ENCODE measurements around the gene TMEM74B. TPM values are rescaled to one million over a fixed set of nuclear protein-coding genes. Genes with fewer than 3 reads are reported as not detected.

Gene TMEM74B
- total RNA-seq, 2 donors from 2014 or later: 0.32 TPM; not detected in 1

DNA sequence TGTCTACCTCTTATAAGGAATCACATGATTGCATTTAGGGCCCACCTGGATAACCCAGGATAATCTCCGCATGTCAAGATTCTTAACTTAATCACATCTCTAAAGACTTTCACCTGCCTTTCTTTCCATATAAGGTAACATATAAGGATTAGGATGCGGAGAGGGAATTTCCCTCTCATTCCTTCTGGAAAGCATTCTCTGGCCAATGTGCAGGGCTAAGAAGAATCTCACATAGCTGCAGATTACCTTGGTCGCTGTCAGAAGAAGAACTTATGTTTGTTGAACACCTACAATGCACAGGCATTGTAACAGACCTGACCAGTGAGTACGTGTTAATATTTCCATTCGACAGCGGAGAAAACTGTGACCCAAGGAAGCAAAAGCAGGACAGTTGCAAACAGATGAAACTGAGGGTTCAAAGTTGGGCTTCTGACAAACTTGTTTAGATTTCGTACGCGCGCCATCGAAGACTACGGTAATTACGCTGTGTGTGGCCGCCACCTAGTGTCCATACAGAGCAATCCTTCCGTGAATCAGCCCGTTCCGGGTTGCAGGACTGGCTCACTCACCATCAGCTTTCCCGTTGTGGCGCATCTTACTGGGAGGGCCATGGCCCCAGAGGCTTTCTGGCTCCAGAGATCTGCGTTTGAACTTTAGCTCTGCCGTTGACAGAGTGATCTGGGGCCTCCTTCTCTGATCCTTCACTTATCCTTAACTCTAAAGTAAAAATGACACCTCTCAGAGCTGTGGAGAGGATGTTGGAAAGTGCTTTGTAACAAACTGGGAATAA, 28.0 kb upstream of the TMEM74B start:
- H3K9me3 ChIP-seq (ENCODE audit: control insufficient read depth, low read length, poor library complexity, severe bottlenecking): no peaks in the 10 kb centered on the region
- ATAC-seq (peak; percentile 96), DNase-seq (peak; percentile 29 to 41 (median 37))
- H3K4me1 Mint-ChIP-seq: peaks cover 23% of the 10 kb centered on the region
- H3K27ac Mint-ChIP-seq: no peak overlapping the region
- H3K4me3 Mint-ChIP-seq: no peak overlapping the region
- H3K36me3 Mint-ChIP-seq (ENCODE audit: low read depth): peaks cover 3% of the 10 kb centered on the region
- peaks cover 54% of the 10 kb centered on the region for H3K27me3 Mint-ChIP-seq

DNA sequence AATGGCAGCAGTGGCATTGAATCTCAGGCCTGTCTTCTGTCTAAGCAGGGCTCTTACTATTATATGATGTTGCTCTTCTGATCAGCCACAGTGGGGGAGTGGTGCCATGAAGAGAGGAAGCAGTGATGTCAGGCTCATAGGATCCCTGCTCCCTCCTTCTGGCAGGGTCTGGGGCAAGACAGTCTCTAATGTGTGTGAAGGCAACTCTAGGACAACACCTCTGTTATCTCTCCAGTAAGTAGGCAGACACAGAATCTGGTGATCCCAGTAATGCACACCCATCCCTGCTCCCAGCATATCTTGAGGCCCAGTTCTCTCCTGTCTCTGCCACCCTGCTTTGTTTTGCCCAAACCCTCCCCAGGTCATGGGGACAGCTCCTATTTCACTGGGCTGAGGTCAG, 27.2 kb upstream of the TMEM74B start:
- no peak for DNase-seq
- H3K4me3 Mint-ChIP-seq: no peak overlapping the region
- no peak for ATAC-seq
- peaks cover 54% of the 10 kb centered on the region for H3K27me3 Mint-ChIP-seq
- no peak overlapping the region for H3K27ac Mint-ChIP-seq
- no peaks in the 10 kb centered on the region for H3K9me3 ChIP-seq (ENCODE audit: control insufficient read depth, low read length, poor library complexity, severe bottlenecking)
- peaks cover 23% of the 10 kb centered on the region for H3K4me1 Mint-ChIP-seq
- peaks cover 3% of the 10 kb centered on the region for H3K36me3 Mint-ChIP-seq (ENCODE audit: low read depth)

DNA sequence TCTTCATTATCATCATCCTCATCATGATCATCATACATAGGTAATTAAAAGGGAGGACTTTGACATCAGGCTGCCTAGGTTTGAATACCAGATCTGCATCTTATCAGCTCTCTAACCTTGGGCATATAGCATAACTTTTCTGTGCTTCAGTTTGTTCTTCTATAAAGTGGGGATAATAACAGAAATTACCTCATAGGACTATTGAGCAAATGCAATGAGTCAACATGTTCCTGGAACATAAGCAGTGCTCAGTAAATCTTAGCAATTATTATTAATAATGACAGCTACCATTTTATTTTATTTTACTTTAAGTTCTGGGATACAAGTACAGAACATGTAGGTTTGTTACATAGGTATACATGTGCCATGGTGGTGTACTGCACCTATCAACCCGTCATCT, 25.7 kb upstream of the TMEM74B start:
- Mint-ChIP-seq H3K36me3 (ENCODE audit: low read depth) (peaks cover 3% of the 10 kb centered on the region), H3K27ac (no peak overlapping the region), H3K4me3 (no peak overlapping the region), H3K4me1 (peaks cover 15% of the 10 kb centered on the region), H3K27me3 (peaks cover 51% of the 10 kb centered on the region)
- DNase-seq: no peak
- no peak for ATAC-seq
- H3K9me3 ChIP-seq (ENCODE audit: control insufficient read depth, low read length, poor library complexity, severe bottlenecking): no peaks in the 10 kb centered on the region

DNA sequence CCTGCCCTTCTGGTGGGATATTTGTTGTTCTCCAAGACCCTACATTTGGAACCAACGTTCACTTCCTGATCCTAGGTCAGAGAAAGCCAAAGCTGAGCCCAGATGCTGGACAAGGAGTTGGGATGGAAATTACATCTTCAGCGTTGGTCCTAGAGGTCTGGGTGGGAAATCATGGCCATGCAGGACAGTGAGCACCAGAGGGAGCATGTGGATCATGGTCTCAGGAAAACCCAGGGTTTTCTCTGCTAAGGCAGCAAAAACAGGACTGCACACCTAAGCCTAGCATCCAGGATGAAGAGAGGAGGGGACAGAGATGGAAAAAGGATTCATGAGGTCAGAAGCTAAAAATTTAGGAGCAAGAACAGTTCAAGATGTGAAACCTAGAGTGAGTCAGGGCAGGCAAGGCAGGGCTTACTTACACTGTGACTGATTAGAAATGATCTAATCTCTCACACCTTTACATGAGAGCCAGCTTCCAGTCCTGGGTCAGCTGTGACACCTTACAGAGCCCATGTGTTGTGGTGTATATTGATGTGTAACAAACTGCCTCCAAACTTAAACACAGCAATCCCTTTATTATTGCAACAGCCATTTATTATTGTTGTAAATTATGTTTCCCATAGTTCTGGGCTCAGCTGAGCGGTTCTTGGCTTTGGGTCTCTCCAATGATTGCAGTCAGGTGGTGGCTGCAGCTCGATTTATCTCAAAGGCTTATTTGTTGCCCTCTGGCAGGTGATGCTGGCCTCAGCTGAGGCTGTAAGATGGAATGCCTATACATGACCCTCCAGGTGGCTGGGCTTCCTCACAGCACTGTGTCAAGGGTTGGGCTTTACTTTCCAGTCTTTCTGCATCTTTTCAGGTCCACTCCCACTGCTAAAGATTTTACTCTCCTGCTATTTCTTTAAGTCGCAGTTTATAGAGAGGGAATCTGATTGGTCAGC, 24.9 kb upstream of the TMEM74B start:
- H3K9me3 ChIP-seq (ENCODE audit: control insufficient read depth, low read length, poor library complexity, severe bottlenecking): no peaks in the 10 kb centered on the region
- no peak overlapping the region for H3K27ac Mint-ChIP-seq
- H3K4me3 Mint-ChIP-seq: no peak overlapping the region
- ATAC-seq (no peak), DNase-seq (no peak)
- H3K36me3 Mint-ChIP-seq (ENCODE audit: low read depth): peaks cover 3% of the 10 kb centered on the region
- H3K4me1 Mint-ChIP-seq: peaks cover 7% of the 10 kb centered on the region
- H3K27me3 Mint-ChIP-seq: peaks cover 43% of the 10 kb centered on the region

DNA sequence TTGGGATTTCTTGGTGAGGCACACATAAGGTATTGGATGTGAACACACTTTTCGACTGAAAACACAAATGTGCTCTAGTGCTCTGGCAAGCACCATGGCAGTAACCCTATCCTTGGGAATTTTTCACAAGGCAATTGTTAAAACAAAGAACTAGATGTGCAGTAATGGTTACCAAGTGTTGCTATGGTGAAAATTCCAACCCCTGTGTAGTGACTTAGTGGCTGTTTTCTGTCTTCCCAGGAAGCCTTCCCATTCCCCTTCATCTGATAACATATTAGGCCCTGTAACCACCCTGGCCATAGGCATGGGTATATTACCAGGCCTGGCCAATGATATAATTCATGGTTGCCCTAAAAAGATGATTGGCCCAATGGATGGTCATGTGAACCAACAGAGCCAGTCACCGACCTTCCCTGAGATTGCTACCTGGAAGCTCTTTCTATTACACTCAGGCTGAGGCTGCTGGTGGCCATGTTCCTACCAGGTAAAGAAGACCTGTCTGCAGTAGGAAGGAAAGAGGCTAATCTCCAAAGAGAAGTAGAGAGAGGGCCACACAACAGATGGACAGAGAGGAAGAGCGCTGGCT, 22.6 kb upstream of the TMEM74B start:
- ATAC-seq: no peak
- H3K9me3 ChIP-seq (ENCODE audit: control insufficient read depth, low read length, poor library complexity, severe bottlenecking): no peaks in the 10 kb centered on the region
- H3K4me1 Mint-ChIP-seq: peaks cover 2% of the 10 kb centered on the region
- peaks cover 3% of the 10 kb centered on the region for H3K36me3 Mint-ChIP-seq (ENCODE audit: low read depth)
- H3K27me3 Mint-ChIP-seq: peaks cover 36% of the 10 kb centered on the region
- no peak for DNase-seq
- no peak overlapping the region for H3K27ac Mint-ChIP-seq
- no peak overlapping the region for H3K4me3 Mint-ChIP-seq

DNA sequence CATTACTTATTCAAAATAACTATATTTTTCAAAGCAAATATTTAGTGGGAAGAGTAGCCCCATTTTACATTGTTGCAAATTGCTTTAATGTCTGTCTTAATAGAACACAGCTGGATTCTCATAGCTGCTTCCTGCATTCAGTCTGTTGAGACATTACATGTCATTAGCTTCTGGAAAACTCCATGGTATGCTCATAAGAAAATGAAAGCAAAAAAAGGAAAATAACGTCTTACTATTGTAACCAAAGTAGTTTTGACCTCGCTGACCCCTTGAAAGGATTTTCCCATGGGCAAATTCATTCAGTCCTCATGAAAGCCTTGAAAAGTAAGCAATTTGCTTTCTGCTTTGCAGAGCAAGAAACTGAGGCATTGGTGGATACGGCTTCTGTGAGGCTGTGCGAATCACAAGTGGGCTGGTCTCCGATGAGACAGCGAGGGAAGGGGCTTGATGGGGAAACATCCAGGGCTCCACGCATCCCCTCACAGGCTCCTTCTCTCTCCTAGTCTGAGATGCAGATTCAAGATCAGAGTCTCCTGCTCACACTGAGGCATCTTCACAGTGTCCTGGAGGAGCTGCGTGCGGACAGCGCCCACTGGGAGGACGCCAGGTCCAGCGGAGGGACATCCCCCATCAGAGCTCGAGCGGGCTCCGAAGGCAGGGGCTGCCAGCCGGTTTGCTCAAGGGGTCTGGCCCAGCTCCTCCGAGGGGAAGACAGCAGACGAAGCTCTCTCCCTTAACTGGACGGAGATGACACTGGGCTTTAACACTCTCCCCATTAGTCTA, 21.8 kb upstream of the TMEM74B start:
- Mint-ChIP-seq H3K4me3 (no peak overlapping the region), H3K4me1 (peaks cover 2% of the 10 kb centered on the region), H3K27me3 (peaks cover 28% of the 10 kb centered on the region), H3K27ac (no peak overlapping the region), H3K36me3 (ENCODE audit: low read depth) (peaks cover 3% of the 10 kb centered on the region)
- no peak for DNase-seq
- no peaks in the 10 kb centered on the region for H3K9me3 ChIP-seq (ENCODE audit: control insufficient read depth, low read length, poor library complexity, severe bottlenecking)
- no peak for ATAC-seq

DNA sequence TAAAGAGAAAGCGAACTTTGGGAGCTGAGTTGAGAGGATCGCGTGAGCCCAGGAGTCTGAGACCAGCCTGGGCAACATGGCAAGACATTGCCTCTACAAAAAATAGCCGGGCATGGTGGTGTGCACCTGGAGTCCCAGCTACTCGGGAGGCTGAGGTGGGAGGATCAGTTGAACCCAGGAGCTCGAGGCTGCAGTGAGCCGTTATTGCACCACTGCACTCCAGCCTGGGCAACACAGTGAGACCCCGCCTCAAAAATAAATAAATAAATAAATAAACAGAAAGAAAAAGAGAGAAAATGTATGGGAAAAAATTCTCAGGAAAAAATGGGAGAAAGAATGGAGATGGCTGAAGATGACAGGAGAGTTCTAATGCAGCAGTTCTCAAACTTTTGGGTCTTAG, 21.0 kb upstream of the TMEM74B start:
- H3K27ac Mint-ChIP-seq: no peak overlapping the region
- peaks cover 3% of the 10 kb centered on the region for H3K36me3 Mint-ChIP-seq (ENCODE audit: low read depth)
- no peak overlapping the region for H3K4me3 Mint-ChIP-seq
- H3K27me3 Mint-ChIP-seq: peaks cover 21% of the 10 kb centered on the region
- ATAC-seq: no peak
- no peaks in the 10 kb centered on the region for H3K9me3 ChIP-seq (ENCODE audit: control insufficient read depth, low read length, poor library complexity, severe bottlenecking)
- H3K4me1 Mint-ChIP-seq: peaks cover 2% of the 10 kb centered on the region
- DNase-seq: no peak

DNA sequence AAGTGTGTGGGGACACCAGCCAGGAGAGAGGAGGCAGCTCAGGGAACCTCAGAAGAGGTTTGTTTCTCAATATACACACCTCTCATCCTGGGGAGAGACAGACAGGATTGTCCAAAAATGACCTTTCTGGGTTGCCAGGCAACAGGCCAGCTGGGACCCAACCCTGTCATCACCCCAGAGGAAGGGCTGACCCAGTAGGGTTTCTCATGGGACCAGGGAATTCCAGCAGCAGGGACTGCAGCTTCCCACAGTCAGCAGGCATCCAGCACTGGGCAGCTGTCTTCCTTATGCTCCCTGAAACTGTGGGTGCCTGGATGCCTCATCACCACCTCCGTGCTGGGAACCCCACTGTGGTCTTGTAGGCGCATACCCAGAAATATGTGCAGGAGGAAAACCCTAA, 19.8 kb upstream of the TMEM74B start:
- no peak overlapping the region for H3K4me3 Mint-ChIP-seq
- ATAC-seq: no peak
- H3K36me3 Mint-ChIP-seq (ENCODE audit: low read depth): no peaks in the 10 kb centered on the region
- no peaks in the 10 kb centered on the region for H3K9me3 ChIP-seq (ENCODE audit: control insufficient read depth, low read length, poor library complexity, severe bottlenecking)
- no peak overlapping the region for H3K27ac Mint-ChIP-seq
- peaks cover 14% of the 10 kb centered on the region for H3K27me3 Mint-ChIP-seq
- H3K4me1 Mint-ChIP-seq: peaks cover 5% of the 10 kb centered on the region
- no peak for DNase-seq

DNA sequence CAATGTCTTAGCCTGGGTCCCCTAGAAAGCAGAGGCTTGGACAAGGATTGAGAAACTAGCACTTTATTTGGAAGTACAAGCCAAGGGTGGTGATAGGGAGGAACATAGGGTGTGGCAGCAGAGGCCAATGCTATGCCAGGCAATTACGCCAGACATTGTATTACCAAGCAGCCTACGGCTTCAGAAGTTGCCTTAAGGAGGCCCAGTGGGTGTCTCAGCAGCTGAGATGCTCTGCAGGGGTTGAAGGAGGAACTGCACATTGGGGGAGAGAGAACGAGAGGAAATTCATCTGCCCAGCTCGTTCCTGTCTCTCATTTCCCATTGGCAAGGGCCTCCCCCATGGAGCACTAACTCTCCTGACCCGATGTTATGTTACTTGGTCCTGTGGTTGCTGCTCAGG, 19.3 kb upstream of the TMEM74B start:
- DNase-seq: no peak
- H3K36me3 Mint-ChIP-seq (ENCODE audit: low read depth): no peaks in the 10 kb centered on the region
- no peak overlapping the region for H3K4me3 Mint-ChIP-seq
- H3K27me3 Mint-ChIP-seq: peaks cover 10% of the 10 kb centered on the region
- H3K9me3 ChIP-seq (ENCODE audit: control insufficient read depth, low read length, poor library complexity, severe bottlenecking): no peaks in the 10 kb centered on the region
- peaks cover 5% of the 10 kb centered on the region for H3K4me1 Mint-ChIP-seq
- H3K27ac Mint-ChIP-seq: no peak overlapping the region
- ATAC-seq: no peak

DNA sequence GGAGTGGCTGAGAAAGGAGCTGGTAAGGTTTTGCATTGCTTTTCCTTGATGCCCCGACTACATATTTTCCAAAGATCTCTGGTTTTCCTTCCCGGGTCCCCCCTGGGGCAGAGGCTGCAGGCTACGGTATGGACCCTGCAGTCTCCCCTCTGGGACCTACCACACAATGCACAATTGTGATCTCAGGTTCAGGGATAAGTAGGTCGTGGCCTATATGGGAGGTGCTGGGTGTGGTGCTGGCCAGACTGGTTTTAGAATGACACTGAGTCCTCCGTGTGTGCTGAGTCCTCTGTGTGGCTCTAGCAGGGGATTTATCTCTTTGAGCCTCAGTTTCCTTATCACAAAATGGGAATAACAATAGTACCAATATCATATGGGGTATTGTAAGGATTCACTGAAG, 18.8 kb upstream of the TMEM74B start:
- no peak overlapping the region for H3K27ac Mint-ChIP-seq
- no peaks in the 10 kb centered on the region for H3K9me3 ChIP-seq (ENCODE audit: control insufficient read depth, low read length, poor library complexity, severe bottlenecking)
- no peak for DNase-seq
- H3K36me3 Mint-ChIP-seq (ENCODE audit: low read depth): no peaks in the 10 kb centered on the region
- peaks cover 13% of the 10 kb centered on the region for H3K27me3 Mint-ChIP-seq
- no peak overlapping the region for H3K4me3 Mint-ChIP-seq
- peaks cover 5% of the 10 kb centered on the region for H3K4me1 Mint-ChIP-seq
- ATAC-seq: no peak

DNA sequence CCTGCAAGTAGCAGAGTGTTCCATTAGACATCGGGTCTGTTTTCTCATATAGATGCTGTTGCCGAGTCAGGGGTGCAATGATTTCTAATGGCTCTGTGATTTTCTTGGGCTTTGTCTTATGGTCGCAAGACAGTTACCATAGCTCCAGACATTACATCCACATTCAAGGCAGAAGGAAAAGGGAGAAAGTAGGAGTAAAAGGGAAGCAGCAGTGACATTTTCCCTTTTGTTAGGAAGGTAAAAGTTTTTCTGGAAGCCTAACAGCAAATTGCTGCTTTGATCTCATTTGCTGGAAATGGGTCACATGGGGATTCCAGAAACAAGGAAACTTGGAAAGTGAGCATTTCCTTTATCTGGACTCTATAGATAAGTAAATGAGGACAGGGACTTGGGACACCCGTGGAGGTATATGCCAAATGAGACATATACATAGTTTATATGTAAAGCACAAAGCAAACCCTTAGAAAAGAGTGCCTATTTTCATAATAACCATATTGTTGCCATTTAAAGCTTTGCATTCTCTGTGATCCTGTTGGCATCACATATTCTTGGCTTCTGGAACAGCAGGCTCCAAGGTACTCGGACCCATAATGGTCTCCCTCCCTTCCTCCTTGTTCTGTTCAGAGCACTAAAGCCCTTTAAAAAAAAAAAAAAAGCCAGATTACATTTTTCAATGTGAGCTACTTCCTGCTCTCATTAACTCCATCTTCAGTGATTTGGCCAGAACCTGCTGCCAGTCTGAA, 18.2 kb upstream of the TMEM74B start, which contains the start of gene C20orf202:
C20orf202 (plus strand) TSS at position 693 of the 743 bp plus-strand sequence. CDS start 132 bp downstream, outside the sequence.
- ATAC-seq: no peak
- Mint-ChIP-seq H3K27ac (no peak within 1 kb of the TSS), H3K27me3 (peaks cover 16% of the 10 kb centered on the region), H3K4me1 (peaks cover 5% of the 10 kb centered on the region), H3K36me3 (ENCODE audit: low read depth) (no peaks in the 10 kb centered on the region), H3K4me3 (no peak within 1 kb of the TSS)
- H3K9me3 ChIP-seq (ENCODE audit: control insufficient read depth, low read length, poor library complexity, severe bottlenecking): no peaks in the 10 kb centered on the region
- DNase-seq: no peak

DNA sequence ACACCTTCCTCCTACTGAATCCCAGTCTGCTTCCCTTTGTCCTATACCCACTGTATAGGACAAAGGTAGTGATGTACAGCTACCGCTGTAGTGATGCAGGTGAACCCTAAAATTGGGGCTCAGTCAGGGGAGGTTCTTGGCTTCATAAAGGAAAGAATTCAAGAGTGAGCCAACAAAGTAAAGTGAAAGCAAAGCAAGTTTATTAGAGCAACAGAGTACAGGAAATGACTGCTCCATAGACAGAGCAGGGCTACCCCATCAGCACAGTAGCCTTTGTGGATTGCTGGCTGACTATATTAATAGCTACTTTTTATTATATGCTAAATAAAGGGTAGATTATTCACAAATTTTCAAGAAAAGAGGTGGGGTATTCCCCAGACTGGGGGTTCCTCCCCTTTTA, 15.2 kb upstream of the TMEM74B start:
- Mint-ChIP-seq H3K4me1 (peaks cover 5% of the 10 kb centered on the region), H3K27me3 (peaks cover 16% of the 10 kb centered on the region), H3K36me3 (ENCODE audit: low read depth) (no peaks in the 10 kb centered on the region), H3K4me3 (no peak overlapping the region), H3K27ac (no peak overlapping the region)
- ATAC-seq (no peak), DNase-seq (no peak)
- H3K9me3 ChIP-seq (ENCODE audit: control insufficient read depth, low read length, poor library complexity, severe bottlenecking): no peaks in the 10 kb centered on the region
